Neural cell (in vitro differentiated cells): ENCODE measurements around the gene C10orf143.
A peak's percentile ranks its signal among the peaks of the same experiment; 100 is the strongest.

Source experiments
- EP300 ChIP-seq: fragments of 450-650 bp; conservative IDR thresholded peaks from 2 replicates; pipeline ENCODE4 v1.6.1; 2014; ENCODE audit warnings: antibody characterized with exemption, mild to moderate bottlenecking, moderate library complexity; ENCODE audit not compliant: poor library complexity, severe bottlenecking
- EZH2 ChIP-seq: fragments of 200-600, 300-800 bp; shearing (Covaris generic), sonication (generic); IDR thresholded peaks from 2 replicates; pipeline ENCODE4 v1.6.1; 2014; ENCODE audit warnings: antibody characterized with exemption, low read length, borderline replicate concordance, mild to moderate bottlenecking; ENCODE audit not compliant: insufficient read depth, poor library complexity, severe bottlenecking
- MXI1 ChIP-seq: fragments of 450-650 bp; conservative IDR thresholded peaks from 2 replicates; pipeline ENCODE4 v1.6.1; 2014; ENCODE audit warnings: antibody characterized with exemption, mild to moderate bottlenecking; ENCODE audit not compliant: poor library complexity, severe bottlenecking
- POLR2AphosphoS5 ChIP-seq: IDR thresholded peaks from 2 replicates; pipeline ENCODE4 v1.6.1; 2012
- TF ChIP-seq, protein P1 (sequence below): fragments of 450-650 bp; IDR thresholded peaks from 2 replicates; pipeline ENCODE4 v1.5.1; 2014; ENCODE audit warnings: antibody characterized with exemption, mild to moderate bottlenecking, moderate library complexity; ENCODE audit not compliant: poor library complexity, severe bottlenecking

DNA sequence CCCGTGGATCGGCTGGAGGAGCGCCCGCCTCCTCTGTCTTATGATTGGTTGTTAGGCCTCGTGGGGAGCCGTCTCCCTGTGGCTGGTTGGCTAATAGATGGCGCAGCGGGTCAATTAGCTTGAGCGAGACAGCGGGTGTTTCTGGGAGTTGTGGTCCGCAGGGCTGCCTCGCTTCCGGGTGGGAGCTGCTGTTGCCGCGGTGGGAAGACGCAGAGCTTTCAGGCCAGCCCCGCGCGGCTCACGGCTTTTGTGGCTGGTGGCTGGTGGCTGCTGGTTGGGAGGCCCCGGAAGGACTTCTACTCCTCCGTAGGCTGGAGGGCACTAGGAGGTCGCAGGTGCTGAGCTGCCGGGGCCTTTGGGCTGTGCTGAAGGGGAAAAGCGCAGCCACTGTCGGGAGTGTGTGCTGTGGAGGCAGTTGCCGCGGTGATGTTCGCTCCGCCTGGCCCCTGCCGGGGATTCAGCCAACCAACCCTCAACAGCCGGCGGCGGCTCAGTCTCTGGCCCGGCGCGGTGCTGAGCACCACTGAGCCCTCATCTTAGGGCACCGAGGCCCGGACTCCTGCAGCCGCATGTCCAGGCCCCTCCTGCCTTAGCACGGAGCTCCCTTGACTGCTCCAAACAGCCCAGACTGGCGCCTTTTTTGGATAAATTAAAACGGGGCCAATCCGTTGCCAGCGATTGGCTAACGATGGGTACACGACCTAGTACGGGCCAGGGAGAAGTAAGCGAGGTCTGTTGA, 652 bp upstream of the C10orf143 start:
- TF ChIP-seq, protein P1, sequence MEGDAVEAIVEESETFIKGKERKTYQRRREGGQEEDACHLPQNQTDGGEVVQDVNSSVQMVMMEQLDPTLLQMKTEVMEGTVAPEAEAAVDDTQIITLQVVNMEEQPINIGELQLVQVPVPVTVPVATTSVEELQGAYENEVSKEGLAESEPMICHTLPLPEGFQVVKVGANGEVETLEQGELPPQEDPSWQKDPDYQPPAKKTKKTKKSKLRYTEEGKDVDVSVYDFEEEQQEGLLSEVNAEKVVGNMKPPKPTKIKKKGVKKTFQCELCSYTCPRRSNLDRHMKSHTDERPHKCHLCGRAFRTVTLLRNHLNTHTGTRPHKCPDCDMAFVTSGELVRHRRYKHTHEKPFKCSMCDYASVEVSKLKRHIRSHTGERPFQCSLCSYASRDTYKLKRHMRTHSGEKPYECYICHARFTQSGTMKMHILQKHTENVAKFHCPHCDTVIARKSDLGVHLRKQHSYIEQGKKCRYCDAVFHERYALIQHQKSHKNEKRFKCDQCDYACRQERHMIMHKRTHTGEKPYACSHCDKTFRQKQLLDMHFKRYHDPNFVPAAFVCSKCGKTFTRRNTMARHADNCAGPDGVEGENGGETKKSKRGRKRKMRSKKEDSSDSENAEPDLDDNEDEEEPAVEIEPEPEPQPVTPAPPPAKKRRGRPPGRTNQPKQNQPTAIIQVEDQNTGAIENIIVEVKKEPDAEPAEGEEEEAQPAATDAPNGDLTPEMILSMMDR = no peak
- TF ChIP-seq EP300 = no peak
- no peak for TF ChIP-seq EZH2
- peak; percentile 41 for TF ChIP-seq MXI1
- peak; percentile 92 for TF ChIP-seq POLR2AphosphoS5
